Bronchial epithelial cell (primary cell): ENCODE data around the gene WDR70. TPM values are rescaled to one million over a fixed set of nuclear protein-coding genes. Genes with fewer than 3 reads are reported as not detected.
"Not testable (repeated sequence)": the region's sequence is repeated elsewhere in the genome, so short reads cannot be mapped to it uniquely, and the experiment has no call there.

Experiments
- DNase-seq: peaks from one replicate; pipeline ENCODE4 v3.0.0-alpha.2; 2010; ENCODE audit warnings: low read depth
- FAIRE-seq: peaks from 2 replicates; lab custom pipeline; 2011; peaks lifted over from hg19 to GRCh38; lab: Jason Lieb, UNC
- H3K27me3 ChIP-seq: 2 replicates; pipeline ENCODE4 v1.5.1; 2011; ENCODE audit warnings: low read length; ENCODE audit not compliant: control insufficient read depth, insufficient read depth
- H3K36me3 ChIP-seq: 2 replicates; pipeline ENCODE4 v1.5.1; 2011; ENCODE audit warnings: low read length; ENCODE audit not compliant: control insufficient read depth, insufficient read depth
- H3K4me3 ChIP-seq: 2 replicates; pipeline ENCODE4 v1.5.1; 2011; ENCODE audit warnings: mild to moderate bottlenecking, low read depth, low read length, control low read depth
- CTCF ChIP-seq: IDR thresholded peaks from 2 replicates; pipeline ENCODE4 v1.5.1; 2011; ENCODE audit warnings: mild to moderate bottlenecking, moderate library complexity, low read length, control low read depth, inconsistent platforms; ENCODE audit not compliant: insufficient read depth, severe bottlenecking
- total RNA-seq: library from RNA; depleted of rRNA; stranded (reverse); fragments of >200 nt; gene quantifications from 2 replicates; pipeline ENCODE4 v1.2.1, GENCODE V29; 2014

The WDR70 gene
- total RNA-seq, 1 donor from 2014 or later, result 17.9 TPM

- FAIRE-seq (no peak), DNase-seq (no peak)
- H3K36me3 ChIP-seq, result no peaks in the 10 kb centered on the region
- H3K27me3 ChIP-seq, result no peaks in the 10 kb centered on the region
- no peak overlapping the region for H3K4me3 ChIP-seq
- no peak for TF ChIP-seq CTCF
These were observed 58.6 kb downstream of the WDR70 start for GRCh38 chr5:37437711-37438110.

- not testable (repeated sequence) for H3K4me3 ChIP-seq
These were observed 66.7 kb downstream of the WDR70 start for GRCh38 chr5:37445783-37446182.

GRCh38 chr5:37448941-37449340 lies 69.8 kb downstream of the WDR70 start:
- H3K27me3 ChIP-seq, result no peaks in the 10 kb centered on the region
- TF ChIP-seq CTCF, result no peak
- DNase-seq, result no peak
- no peaks in the 10 kb centered on the region for H3K36me3 ChIP-seq
- no peak for FAIRE-seq
- no peak overlapping the region for H3K4me3 ChIP-seq

More at GRCh38 chr5:37445783-37446182, 66.7 kb downstream of the WDR70 start:
- not testable (repeated sequence) for H3K27me3 ChIP-seq, FAIRE-seq, H3K36me3 ChIP-seq, DNase-seq

- not testable (repeated sequence) for FAIRE-seq, H3K27me3 ChIP-seq, H3K4me3 ChIP-seq, DNase-seq, H3K36me3 ChIP-seq
These were observed 72.9 kb downstream of the WDR70 start for GRCh38 chr5:37451991-37452390.

- H3K27me3 ChIP-seq, H3K4me3 ChIP-seq, DNase-seq, FAIRE-seq, H3K36me3 ChIP-seq: not testable (repeated sequence)
These were observed 74.1 kb downstream of the WDR70 start for GRCh38 chr5:37453252-37453651.

- H3K36me3 ChIP-seq, H3K27me3 ChIP-seq, FAIRE-seq, H3K4me3 ChIP-seq: not testable (repeated sequence)
- peak; percentile 75 for DNase-seq
These were observed 75.4 kb downstream of the WDR70 start for GRCh38 chr5:37454402-37455055.

GRCh38 chr5:37463191-37464051 lies 84.3 kb downstream of the WDR70 start:
- peak; percentile 65 for DNase-seq
- H3K27me3 ChIP-seq, FAIRE-seq, H3K36me3 ChIP-seq, H3K4me3 ChIP-seq: not testable (repeated sequence)

- DNase-seq, H3K4me3 ChIP-seq, H3K36me3 ChIP-seq, H3K27me3 ChIP-seq, FAIRE-seq: not testable (repeated sequence)
These were observed 85.5 kb downstream of the WDR70 start for GRCh38 chr5:37464581-37464980.

- not testable (repeated sequence) for FAIRE-seq, H3K4me3 ChIP-seq, H3K36me3 ChIP-seq, H3K27me3 ChIP-seq, DNase-seq
These were observed 90.3 kb downstream of the WDR70 start for GRCh38 chr5:37469383-37469782.
